Gastrocnemius medialis (tissue), 4 donors: ENCODE results near the gene SAMD8.
"Not testable (repeated sequence)": the region's sequence is repeated elsewhere in the genome, so short reads cannot be mapped to it uniquely, and the experiment has no call there.

Experiments used
- CTCF ChIP-seq, 5 experiments: fragments of 450-650 bp in 3 of 5; fragments of 200-600 bp in 2 of 5; sonication (generic) in 2 of 5; IDR thresholded peaks in 4 of 5; conservative IDR thresholded peaks in 1 of 5; 1 replicate in 4 of 5; 2 replicates in 1 of 5; pipeline ENCODE4 v1.5.1; 2016 to 2019; ENCODE audit warnings: antibody characterized with exemption in 5 of 5, mild to moderate bottlenecking in 3 of 5, moderate library complexity in 3 of 5
- POLR2A ChIP-seq, 2 donors: fragments of 450-650 bp; IDR thresholded peaks; one replicate each; pipeline ENCODE4 v1.6.1; 2017; ENCODE audit warnings: antibody characterized with exemption in 2 of 2, mild to moderate bottlenecking in 2 of 2, moderate library complexity in 2 of 2

- TF ChIP-seq CTCF (IDR thresholded peaks at IDR 0.05 in 4 of 5, conservative IDR thresholded peaks at IDR 0.05 in 1 of 5); POLR2A (IDR thresholded peaks at IDR 0.05): not testable (repeated sequence)
These were observed 88.5 kb downstream of the SAMD8 start for GRCh38 chr10:75199949-75200348.
